Stimulated activated CD4-positive, alpha-beta T cell treated with anti-CD3 and anti-CD28 coated beads, Interleukin-4, amount 100 ng/mL, for 1 hour (primary cell): ENCODE data around the gene COLEC11.
"Not testable (repeated sequence)": the region's sequence is repeated elsewhere in the genome, so short reads cannot be mapped to it uniquely, and the experiment has no call there.

ENCODE experiments used
- DNase-seq: peaks from one replicate; pipeline ENCODE4 v3.0.0-alpha.2; 2020

COLEC11 gene

DNA sequence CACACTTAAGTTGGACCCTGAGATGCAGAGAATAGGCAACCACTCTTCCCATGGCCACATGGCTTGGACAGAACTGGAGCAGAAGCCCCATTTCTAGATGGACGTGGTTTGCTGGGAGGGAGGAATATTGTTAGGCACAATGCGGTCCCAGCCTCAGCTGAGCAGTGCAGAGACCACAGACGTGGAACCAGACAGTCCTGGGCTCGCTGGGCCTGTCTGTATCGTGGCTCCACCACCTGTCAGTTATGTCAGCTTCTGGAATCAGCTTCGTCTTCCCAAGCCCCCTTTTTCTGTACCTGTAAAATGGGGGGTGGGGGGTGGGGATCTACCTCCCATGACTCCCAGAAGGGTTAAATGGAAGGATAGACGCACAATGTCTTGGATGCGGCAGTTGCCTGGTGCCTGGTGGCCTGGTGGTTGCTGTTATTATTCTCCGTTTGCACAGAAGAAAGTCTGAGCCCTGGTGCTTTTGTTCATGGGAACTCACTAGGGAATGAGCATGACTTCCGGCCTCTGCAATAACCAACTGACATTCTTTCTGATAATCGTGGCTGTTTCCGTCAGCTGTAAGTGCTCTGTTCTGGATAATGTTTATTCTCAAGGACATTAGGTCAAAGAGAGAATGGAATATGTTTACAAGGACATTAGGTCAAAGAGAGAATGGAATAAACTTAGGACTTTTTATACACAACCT lies 31.4 kb downstream of the COLEC11 start:
- no peak for DNase-seq

DNA sequence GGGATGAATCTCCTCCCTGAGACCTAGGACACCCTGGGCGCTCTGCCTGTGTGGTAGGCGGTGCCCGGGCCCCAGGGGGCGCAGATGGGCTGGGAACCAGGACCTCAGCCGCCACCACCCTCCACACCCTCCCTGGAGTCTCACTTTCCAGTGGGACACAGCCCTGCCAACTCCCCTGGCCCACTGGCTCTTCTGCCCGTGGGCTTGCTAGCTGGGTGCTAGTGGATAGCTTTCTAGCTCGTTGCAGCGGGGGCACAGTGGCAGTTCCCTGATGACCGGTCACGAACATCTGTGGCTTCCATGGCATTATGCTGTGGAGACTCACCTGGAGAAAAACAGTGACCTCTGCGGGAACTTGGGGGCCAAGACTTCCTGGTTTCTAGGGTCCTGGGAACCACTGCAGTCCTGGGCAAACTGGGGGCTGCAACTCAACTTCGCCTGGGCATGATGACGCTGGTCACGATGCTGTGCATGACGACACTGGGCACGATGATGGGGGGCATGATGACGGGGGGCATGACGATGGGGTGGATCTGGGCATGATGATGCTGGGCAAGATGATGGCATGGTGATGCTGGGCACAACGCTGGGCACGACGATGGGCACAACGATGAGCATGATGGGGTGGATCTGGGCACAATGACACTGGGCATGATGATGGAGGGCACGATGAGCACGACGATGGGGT lies 32.0 kb downstream of the COLEC11 start:
- no peak for DNase-seq

DNA sequence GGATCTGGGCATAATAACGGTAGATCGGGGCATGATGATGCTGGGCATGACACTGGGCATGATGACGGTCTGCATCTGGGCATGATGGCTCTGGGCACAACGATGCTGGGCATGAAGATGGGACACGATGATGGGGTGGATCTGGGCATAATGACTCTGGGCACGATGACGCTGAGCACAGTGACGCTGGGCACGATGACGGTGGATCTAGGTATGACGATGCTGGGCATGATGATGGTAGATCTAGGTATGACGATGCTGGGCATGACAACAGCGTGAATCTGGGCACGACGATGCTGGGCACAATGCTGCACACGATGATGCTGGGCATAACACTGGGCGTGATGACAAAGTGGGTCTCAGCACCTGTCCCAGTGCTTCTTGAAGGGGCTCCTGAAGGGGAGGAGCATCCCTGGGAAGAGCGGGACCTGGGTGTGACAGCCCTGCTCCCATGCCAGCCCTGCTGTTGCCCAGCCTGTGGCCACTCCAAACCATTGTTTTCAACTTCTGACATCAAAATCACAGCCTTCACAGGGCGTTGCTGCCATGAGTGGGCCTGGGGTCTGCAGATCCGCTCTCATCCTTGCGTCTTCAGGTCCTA lies 32.7 kb downstream of the COLEC11 start:
- DNase-seq = no peak

DNA sequence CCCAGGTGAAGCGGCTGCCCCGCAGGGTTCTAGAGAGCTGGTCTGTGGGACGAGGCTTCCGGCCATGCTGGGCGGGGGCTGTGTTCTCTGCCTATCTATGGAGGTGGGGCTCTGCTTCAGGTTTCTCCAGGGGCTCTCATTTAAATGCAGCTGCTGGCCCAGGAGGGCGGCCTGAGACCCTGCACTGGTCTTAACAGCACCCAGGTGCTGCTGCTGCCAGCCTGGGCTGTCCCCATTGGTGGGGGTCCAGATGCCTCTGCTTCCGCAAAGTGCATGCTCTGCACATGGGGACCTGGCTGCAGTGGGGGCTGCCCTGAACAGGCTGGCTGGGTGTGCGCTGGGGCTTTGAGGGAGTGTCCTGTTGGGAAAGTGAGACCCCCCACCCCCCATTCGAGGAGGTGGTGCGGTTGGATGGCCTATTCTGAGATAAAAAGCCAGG lies 33.3 kb downstream of the COLEC11 start:
- no peak for DNase-seq

DNA sequence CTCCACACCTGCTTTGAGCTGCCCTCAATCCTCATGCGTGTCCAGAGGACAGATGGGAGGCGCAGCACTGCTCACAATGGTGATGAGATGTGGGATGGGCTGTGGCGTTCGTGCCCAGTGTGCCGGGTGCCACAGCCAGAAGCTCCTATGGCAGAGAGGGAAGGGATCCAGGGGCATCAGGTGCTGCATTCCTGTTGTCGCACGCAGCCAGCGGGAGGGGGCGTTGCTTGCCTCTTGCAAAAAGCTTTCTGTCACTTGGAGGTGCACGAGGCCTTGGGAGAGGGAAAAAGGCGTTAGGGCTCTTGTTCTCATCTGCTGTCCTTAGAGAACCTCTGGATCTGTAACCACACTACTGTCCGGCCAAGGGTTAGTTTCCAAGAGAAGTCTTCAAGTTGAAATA lies 33.9 kb downstream of the COLEC11 start:
- no peak for DNase-seq

DNA sequence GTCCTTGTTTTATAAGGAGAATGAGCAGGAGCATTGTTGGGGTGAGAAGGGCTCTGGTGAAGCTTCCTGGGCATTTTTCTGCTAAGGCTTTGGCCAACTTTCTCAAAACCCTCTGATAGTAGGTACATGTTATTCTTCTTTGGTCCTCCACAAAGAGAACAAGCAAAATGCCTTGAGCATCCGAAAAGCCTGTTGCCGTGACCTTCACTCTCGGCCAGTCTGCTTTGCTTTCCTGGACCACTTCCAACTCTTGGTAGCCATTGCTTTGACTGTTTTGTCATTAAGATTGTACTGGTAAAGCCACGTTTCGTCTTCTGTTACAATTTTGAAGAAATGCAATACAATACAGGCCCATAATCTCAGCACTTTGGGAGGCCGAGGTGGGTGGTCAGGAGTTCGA lies 35.7 kb downstream of the COLEC11 start:
- DNase-seq = no peak

DNA sequence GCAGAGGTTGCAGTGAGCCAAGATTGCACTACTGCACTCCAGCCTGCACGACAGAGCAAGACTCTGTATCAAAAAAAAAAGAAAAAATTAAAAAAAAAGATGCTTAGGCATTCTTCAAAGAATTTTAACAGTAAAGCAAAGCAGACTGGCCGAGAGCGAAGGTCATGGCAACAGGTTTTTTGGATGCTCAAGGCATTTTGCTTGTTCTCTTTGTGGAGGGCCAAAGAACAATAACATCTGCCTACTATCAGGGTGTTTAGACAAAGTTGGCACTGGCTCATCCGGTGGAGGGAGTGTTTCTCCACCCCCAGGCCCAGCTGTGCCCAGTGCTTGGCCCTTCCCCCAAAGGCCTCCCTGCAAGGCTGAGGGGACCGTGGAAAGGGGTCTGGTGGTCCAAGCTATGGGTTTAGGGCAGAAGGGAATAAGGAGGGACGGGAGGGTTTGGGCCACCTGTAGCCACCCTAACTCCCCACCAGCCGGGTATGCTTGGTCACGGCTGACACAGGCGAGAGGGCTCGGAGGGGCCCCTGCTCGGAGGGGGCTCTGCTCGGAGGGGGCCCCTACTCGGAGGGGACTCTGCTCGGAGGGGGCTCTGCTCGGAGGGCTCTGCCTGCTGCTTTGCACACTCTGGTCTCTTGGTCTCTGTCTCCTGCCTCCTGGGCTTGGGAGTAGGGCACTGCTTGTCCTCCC lies 36.4 kb downstream of the COLEC11 start:
- DNase-seq = no peak

DNA sequence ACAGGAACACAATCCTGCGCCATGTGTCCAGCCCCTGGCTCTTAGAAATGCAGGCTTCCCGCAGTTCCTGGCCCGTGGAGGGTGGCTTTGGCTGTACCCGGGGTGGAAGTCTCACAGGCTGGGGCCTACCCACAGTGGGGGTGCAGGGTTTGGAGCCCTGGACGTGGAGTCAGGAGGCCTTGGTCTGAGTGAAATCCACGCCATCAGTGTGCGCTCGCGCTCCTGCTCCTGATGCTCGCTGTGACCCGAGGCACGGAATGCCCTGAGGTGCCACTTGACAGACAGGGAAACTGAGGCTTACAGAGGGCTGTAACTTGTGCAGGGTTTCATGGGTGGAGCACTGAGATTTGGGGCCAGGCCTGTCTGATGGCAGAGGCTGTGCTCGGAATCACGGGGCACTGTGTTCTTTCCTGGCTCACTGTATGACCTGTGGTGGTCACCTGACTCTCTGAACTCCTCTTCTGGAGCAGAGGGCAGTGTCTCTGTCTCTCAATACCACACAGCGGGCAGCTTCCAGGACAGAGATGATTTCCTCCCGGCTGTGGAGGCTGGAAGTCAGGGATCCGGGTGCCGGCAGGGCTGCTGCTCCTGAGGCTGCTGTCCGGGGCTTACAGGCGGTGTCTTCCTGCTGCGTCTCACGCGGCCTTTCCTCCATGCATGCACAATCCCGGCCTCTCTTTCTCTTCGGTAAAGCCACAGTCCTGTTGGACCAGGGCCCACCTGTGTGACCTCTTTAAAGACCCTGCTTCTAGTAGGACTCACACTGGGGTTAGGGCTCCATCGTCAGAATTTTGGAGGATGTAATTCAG lies 37.1 kb downstream of the COLEC11 start:
- no peak for DNase-seq

DNA sequence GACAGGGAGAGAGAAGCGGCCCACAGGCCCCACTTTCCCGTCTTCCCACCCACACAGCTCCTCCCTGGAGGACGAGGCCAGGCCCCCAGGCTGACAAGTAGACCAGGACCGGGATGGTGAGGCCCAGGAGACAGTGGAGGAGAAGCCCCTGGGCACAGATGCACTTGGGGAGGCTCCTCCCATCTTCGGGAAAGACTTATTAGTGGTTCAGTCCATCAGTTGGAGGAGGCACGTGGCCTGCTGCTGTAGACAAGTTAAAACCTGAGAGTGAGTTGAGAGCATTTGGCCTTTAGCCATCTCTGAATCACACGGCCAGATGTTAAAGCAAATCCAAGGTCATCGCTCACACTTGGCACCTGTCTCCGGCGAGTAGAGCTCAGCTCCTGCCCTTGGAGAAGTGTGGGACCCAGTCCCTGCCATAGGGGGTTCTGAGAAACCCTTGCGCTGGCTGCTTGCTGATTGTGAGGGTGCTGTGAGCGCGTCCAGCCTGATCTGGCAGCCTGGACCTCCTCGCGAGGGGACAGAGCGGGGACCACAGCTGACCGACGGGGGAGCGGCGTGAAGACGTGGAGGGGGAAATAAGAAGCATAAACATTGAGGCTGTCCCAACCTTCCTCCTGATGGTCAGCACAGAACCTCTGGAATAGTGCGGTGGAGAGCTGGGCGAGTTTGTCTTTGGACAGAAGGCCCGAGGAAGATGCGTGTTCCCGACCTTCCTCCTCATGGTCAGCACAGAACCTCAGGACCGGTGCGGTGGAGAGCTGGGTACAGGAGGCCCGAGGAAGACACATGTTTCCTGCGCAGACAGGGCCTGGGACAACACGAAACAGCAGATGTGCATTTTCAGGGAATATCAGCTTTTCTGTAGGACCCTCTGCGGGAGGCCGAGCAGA lies 38.4 kb downstream of the COLEC11 start:
- DNase-seq = no peak

DNA sequence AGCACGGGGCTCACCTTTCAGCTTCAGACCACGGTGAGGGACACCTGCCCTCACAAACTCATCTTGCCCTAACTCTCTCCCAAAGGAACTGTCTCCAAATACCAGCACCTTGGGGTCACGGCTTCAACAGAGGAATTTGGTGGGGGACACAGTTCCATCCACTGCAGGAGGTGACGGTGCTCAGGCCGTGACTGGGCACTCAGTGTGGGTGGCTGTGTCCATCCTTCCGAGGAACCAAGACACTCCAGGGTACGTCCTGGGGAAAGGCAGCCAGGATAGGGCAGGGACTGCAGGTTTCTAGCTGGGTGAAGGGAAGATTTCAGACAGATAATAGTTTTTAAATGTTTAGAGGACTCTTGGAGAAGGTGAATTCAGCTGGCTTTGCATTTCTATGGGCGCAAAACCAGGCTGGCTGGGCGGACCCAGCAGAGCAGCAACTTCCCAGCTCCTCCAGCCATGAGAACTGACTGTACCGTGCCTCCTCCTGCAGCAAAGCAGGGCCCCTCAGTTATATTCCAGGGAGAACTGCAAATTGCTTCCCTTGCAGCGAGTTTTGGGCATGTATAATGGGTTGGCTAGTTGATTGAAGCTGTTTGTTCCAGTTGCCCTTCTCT lies 39.2 kb downstream of the COLEC11 start:
- no peak for DNase-seq

DNA sequence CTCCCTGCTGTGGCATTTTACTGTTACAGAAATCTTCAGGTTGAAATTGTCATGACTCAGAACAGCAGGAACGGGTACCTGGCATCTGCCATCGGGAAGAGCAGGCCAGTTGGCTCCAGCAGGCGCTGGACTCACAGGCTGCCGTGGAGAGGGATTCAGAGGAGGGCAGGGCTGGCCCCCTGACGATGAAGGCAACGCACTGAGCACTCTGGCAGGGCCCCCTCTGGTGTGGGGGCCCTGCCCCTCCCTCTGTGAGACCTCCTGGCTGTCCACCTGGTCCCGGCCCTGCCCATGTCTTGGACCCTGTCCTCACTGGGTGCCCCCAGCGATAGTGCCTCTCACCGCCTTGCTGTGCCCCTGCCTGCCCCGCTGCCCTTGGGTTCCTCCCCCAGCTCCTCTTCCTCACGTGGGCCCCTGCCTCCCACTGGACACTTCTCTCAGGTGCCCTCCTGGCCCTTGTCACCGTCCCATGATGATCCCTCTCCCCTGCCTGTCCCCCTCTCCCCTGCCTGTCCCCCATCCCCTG lies 39.7 kb downstream of the COLEC11 start:
- no peak for DNase-seq

DNA sequence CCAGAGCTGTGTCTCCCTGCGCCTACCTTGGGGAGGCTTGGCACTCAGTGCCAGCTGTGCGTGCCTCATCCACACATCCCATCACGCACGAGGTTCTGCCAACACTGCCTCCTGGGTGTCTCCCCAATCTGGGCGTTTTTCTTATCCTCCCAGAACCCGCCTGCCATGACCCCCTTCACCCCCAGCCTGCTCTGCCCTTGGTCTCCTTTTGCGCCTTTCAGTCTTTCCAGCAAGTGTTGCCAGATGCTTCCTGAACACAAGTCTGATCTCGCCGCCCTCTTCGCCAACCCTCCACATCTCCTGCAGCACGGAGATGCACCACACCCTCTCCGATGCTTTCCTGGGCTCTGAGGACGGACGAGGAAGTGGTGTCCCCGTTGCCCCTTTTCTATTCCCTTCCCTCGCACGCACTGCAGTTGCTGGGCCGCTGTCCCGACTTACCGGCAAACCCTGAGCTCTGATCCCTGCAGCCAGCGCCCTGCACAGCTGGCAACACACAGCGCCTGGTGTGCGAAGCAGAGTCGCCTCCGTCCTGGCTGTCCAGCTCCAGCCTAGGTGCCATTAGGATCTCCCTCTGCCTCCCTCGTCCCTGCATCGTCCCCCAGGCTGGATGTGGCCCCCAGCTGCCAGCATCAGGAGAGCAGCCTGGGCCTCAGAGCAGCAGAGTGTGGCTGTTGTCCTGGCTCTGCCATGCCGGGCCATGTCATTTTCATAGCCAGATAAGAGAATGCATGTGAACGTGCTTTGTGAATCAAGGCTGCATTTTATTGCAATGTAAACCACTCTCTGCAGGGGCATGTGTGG lies 40.5 kb downstream of the COLEC11 start:
- DNase-seq = no peak

DNA sequence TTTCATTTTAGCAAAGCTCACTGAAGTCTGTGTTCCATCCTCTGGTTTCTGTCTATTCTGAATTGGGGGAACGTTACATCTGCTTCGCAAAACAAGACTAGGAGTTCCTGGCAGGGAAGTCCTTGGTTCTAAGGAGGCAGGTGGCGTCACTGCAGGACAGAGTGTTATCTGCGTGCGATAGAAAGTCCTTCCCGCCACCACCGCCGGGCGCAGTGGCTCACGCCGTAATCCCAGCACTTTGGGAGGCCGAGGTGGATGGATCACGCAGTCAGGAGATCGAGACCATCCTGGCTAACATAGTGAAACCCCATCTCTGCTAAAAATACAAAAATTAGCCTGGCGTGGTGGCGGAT lies 41.0 kb downstream of the COLEC11 start:
- DNase-seq = not testable (repeated sequence)

DNA sequence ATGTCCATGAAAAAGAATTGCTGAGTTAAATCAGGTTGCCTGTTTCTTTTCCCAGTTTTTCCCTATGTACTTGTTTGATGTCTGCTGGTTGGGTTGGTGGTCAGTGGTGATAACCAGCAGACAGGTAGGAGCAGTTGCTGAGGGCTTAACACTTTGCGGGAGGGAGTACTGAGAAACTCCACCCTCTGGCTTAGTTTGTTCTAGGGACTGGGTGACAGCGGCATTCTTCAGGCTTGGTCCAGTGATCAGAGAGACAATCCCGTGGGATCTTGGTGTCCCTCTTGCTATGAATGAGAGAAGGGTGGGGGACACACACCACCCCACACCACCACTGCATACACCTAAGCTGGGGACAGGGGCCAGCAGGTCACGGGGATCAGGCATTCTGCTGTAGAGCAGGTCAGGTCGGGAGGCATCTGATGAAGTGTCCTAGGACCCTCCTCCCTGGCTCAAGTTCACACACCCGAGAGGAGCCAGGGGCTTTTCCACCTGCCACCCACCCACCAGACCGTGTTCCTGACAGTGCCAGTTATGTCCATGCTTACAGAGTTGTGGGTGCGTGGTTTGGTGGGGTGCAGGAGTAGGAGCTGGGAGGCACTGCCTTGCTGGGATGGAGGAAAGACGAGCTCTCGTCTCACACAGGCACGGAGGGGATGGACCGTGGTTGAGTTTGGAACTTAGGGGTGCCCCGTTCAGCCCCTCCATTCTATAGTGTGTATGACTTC lies 41.8 kb downstream of the COLEC11 start:
- DNase-seq = no peak

DNA sequence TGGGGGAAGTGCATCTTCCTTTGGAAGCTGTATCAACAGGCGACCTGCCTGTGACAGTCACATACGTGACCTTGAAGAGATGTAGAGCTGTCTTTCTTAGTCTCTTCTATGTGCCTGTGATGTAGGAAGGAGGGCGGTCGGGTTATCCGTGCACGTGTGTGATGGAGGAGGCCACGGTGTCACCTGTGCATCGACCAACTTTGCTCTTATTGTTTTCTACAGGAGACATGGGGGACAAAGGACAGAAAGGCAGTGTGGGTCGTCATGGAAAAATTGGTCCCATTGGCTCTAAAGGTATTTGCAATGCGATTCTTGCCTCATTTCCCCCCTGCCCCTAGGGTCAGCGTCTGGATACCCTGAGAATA lies 42.4 kb downstream of the COLEC11 start:
- DNase-seq = no peak

DNA sequence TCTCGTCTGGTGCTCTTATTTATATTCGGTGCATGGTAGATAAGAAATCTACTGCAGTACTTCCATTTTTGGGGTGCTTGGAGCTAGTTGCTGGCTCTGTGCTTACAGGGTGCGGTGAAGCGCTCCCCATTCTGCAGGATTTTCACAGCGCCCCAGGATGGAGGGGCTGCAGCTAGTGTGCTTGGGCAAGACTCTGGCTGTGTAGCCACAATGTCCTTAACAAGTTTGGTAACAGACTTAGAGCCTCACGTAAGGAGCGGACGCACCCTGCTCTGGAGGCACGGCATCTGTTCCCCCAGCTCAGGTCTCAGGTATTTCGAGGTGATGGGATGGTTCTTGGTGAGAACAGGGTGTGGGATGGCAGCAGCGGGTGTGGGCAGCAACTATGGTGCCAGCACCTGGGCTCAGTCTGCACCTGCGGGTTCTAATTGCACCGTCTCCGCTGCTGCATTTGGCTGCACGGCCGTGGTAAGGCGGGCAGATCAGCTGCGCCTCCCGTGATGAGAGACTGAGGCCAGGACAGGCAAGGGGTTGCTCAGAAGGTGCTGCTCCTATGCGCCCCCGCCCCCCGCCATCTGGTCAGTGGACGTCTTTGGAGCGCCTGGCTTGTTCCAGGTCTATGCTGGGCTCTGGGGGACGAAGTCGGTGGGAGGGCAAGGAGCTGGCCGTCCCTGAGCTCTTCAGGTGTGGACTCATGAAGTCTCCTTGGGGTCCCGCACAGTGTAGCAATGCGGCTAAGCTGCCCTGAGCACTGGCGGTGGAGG lies 43.0 kb downstream of the COLEC11 start:
- DNase-seq = no peak

DNA sequence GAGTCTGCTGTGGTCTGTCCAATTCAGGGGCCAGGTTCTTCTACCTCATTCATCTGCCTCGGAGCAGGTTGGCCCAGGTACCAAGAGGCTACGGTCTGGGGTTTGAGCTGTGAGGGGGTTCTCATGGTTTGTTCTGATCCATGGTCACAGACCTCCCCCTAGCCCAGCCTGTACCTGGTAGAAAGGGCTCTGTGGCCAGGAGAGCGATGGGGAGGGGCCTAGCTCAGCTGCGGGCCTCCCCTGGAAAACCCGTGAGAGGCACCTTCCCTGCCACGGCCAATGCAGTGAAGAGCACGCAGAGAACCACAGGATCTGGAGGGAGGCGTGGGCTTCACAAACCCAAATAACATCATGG lies 43.5 kb downstream of the COLEC11 start:
- DNase-seq = no peak

DNA sequence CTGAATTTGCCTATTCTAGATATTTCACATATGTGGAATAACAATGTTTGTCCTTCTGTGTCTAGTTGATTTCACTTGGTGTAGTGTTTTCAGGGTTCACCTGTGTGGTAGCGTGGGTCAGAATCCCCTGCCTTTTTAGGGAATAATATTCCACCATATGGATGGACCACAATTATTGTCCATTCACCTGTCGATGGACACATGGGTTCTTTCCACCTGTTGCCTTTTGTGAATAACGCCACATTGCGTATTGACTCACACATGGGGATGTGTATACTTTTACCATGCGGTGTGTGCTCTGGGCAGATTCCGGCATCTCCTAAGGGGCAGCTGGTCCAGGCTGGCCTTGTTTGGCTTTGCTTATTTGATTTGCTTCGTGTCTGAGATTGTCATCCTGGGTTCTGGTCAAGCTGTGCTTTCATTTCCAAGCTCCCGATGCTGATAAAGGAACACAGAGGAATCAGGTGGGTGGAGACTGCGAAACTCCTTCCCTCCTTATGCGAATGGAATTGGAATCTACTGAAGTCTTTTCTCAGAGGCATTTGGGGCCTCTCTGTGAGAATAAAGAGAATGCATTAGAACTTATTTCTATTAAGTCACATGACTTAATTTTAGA lies 44.2 kb downstream of the COLEC11 start:
- DNase-seq = no peak

DNA sequence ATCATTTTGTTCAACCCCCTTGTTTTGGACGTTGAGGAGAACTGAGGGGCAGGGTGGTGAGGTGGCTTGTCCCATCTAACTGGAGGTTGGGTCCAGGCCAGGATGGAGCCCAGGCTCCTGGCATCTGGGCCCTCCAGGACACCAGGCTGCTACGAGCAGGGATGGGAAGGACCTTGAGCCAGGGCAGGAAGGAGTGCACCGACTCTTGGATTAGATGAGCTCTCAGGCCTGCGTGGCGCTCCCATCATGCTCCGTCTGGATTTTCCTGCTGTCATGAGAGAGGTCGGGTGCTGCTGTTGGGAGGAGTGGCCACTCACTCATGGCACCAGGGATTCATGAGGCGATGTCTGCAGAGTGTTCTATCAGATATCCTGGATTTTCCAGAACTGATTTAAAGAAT lies 44.7 kb downstream of the COLEC11 start:
- no peak for DNase-seq
